ENCODE measurements around the gene FBN2.

Gene FBN2

DNA sequence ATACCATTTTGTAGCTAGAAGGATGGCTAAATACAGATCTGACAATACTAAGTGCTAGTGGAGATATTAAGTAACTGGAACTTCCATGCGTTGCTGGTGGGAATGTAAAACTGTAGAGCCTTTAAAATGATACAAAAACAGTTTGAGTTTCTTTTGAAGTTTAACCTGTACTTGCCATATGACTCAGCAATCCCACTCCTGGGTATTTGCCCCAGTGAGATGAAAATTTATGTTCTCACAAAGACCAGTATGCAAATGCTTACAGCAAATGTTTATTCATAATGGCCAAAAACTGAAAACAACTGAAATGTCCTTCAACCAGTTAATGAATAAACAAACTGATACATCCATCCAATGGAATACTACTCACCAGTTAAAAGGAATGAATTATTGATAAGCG lies 317.2 kb downstream of the FBN2 start:
- no CpG with 5 or more reads among the region's 2 CpGs for WGBS, 2 donors (ENCODE audit: extremely low coverage in 2 of 2, insufficient read length in 2 of 2, insufficient replicate concordance in 1 of 2)

DNA sequence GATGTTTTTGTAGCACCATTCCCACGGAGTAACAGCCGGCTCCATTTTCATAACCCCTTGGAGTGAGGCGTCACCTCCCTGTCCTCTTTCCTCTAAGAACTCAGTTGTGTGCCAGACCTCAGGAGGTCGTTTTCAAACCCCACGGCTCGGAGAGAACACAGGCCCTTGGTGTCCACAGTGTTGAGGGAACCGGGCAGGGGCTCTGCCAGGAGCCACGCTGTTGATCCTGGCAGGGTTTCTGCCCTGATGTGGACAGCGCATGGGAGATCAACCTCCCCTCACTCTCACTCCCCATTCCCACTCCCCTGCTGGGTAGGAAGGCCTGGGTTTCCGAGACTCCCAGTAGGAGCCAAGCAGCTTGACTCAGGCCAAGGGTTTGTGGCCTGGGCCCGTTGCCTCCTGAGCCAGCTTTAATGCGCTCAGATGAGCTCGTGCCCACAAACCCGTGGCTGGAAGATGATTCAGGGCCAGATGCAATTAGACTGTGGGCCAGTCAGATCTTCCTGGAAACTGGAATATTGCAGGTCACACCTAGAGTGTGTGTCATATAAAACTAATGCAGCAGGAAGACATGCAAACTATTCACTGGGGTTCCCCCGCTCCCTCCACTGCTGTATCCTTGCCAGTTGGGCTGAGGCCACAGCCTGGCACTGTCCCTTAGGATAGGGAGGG lies 321.0 kb downstream of the FBN2 start:
- no CpG with 5 or more reads among the region's 15 CpGs for WGBS, 2 donors (ENCODE audit: extremely low coverage in 2 of 2, insufficient read length in 2 of 2, insufficient replicate concordance in 1 of 2)
- Histone ChIP-seq H3K79me1 (ENCODE audit: low read depth, low read length) (no peaks in the 10 kb centered on the region), H3K9me3 (replicated peaks in 1 of 2; ENCODE audit: control insufficient read depth in 2 of 2, insufficient read depth in 1 of 2, low read depth in 1 of 2, low read length in 2 of 2) (peaks cover 0 to 2% of the 10 kb centered on the region in 2 donors), H3K4me2 (ENCODE audit: insufficient read depth, low read length, poor library complexity, severe bottlenecking) (no peak overlapping the region), H2BK12ac (ENCODE audit: low read length) (no peak overlapping the region), H4K91ac (ENCODE audit: low read depth, low read length, poor library complexity) (no peak overlapping the region), H2AK5ac (ENCODE audit: low read depth, low read length) (no peak overlapping the region), H2BK5ac (ENCODE audit: low read length) (no peak overlapping the region), H2AFZ (ENCODE audit: low read length) (no peak overlapping the region), H4K8ac (ENCODE audit: low read depth, low read length) (no peak overlapping the region), H3K14ac (ENCODE audit: low read length) (peak overlapping the region; percentile 5), H3K23ac (ENCODE audit: low read depth, low read length, poor library complexity) (peak overlapping the region; percentile 14), H3K27me3 (ENCODE audit: control insufficient read depth in 3 of 3, insufficient read depth in 3 of 3, low read depth in 1 of 3, low read length in 3 of 3) (peaks cover 0 to 7% (median 0%) of the 10 kb centered on the region in 3 experiments), H3K4me1 (ENCODE audit: control insufficient read depth in 2 of 2, insufficient read depth in 1 of 2, low read depth in 1 of 2, low read length in 2 of 2) (peaks cover 0 to under 1% of the 10 kb centered on the region in 2 donors), H3K9ac (ENCODE audit: low read depth, low read length, poor library complexity) (no peak overlapping the region), H3K4me3 (ENCODE audit: low read length in 2 of 2) (no peak overlapping the region), H2BK15ac (ENCODE audit: low read length) (no peak overlapping the region), H3K4ac (ENCODE audit: low read length) (no peak overlapping the region), H3K27ac (replicated peaks; ENCODE audit: low read length) (no peak overlapping the region), H2BK120ac (ENCODE audit: low read depth, low read length) (no peak overlapping the region), H3K18ac (ENCODE audit: low read length) (no peak overlapping the region), H3K36me3 (replicated peaks in 1 of 2; ENCODE audit: control insufficient read depth in 2 of 2, insufficient read depth in 2 of 2, low read length in 2 of 2) (no peaks in the 10 kb centered on the region)
- DNase-seq (ENCODE audit: low spot score), result no peak

More for the DNA sequence above, 317.2 kb downstream of the FBN2 start:
- Histone ChIP-seq H3K27me3 (ENCODE audit: control insufficient read depth in 3 of 3, insufficient read depth in 3 of 3, low read depth in 1 of 3, low read length in 3 of 3) (peaks cover 0 to 4% (median 0%) of the 10 kb centered on the region in 3 experiments), H3K36me3 (replicated peaks in 1 of 2; ENCODE audit: control insufficient read depth in 2 of 2, insufficient read depth in 2 of 2, low read length in 2 of 2) (no peaks in the 10 kb centered on the region), H2BK15ac (ENCODE audit: low read length) (no peak overlapping the region), H3K79me1 (ENCODE audit: low read depth, low read length) (no peaks in the 10 kb centered on the region), H2AFZ (ENCODE audit: low read length) (no peak overlapping the region), H2BK5ac (ENCODE audit: low read length) (no peak overlapping the region), H3K23ac (ENCODE audit: low read depth, low read length, poor library complexity) (no peak overlapping the region), H3K4ac (ENCODE audit: low read length) (no peak overlapping the region), H2BK120ac (ENCODE audit: low read depth, low read length) (no peak overlapping the region), H3K4me1 (ENCODE audit: control insufficient read depth in 2 of 2, insufficient read depth in 1 of 2, low read depth in 1 of 2, low read length in 2 of 2) (no peaks in the 10 kb centered on the region), H3K18ac (ENCODE audit: low read length) (no peak overlapping the region), H2BK12ac (ENCODE audit: low read length) (no peak overlapping the region), H3K9ac (ENCODE audit: low read depth, low read length, poor library complexity) (no peak overlapping the region), H2AK5ac (ENCODE audit: low read depth, low read length) (no peak overlapping the region), H3K9me3 (replicated peaks in 1 of 2; ENCODE audit: control insufficient read depth in 2 of 2, insufficient read depth in 1 of 2, low read depth in 1 of 2, low read length in 2 of 2) (peaks cover 0 to 2% of the 10 kb centered on the region in 2 donors), H3K4me2 (ENCODE audit: insufficient read depth, low read length, poor library complexity, severe bottlenecking) (no peak overlapping the region), H4K91ac (ENCODE audit: low read depth, low read length, poor library complexity) (no peak overlapping the region), H3K4me3 (ENCODE audit: low read length in 2 of 2) (no peak overlapping the region), H3K14ac (ENCODE audit: low read length) (no peak overlapping the region), H3K27ac (replicated peaks; ENCODE audit: low read length) (no peak overlapping the region), H4K8ac (ENCODE audit: low read depth, low read length) (no peak overlapping the region)
- DNase-seq (ENCODE audit: low spot score), result no peak

DNA sequence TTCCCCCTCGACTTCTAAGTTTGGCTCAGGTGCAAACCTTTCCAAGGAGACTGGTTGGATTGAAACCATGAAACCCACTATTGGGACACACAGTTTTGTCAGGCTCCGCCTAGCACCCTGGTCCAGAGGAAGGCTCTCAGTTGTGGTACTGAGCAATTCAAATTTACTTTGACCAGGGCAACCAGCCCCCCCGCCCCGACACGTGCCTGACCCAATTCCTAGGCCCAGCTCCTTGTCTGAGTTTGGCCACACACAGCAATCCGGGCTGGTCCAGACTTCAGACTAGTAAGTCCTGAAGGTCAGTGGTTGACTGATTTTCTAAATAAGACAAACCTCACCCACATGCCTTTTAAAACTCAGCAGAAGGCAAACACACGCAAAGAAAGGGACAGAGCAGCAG lies 321.8 kb downstream of the FBN2 start:
- peak overlapping the region; percentile 37 for H2AFZ ChIP-seq (ENCODE audit: low read length)
- peaks cover 0 to 2% of the 10 kb centered on the region in 2 donors for H3K4me1 ChIP-seq (ENCODE audit: control insufficient read depth in 2 of 2, insufficient read depth in 1 of 2, low read depth in 1 of 2, low read length in 2 of 2)
- H2BK120ac ChIP-seq (ENCODE audit: low read depth, low read length), result no peak overlapping the region
- H3K36me3 ChIP-seq (replicated peaks in 1 of 2; ENCODE audit: control insufficient read depth in 2 of 2, insufficient read depth in 2 of 2, low read length in 2 of 2), result no peaks in the 10 kb centered on the region
- H2AK5ac ChIP-seq (ENCODE audit: low read depth, low read length), result no peak overlapping the region
- no peak overlapping the region for H4K91ac ChIP-seq (ENCODE audit: low read depth, low read length, poor library complexity)
- no CpG with 5 or more reads among the region's 7 CpGs for WGBS, 2 donors (ENCODE audit: extremely low coverage in 2 of 2, insufficient read length in 2 of 2, insufficient replicate concordance in 1 of 2)
- H3K14ac ChIP-seq (ENCODE audit: low read length), result no peak overlapping the region
- H3K9ac ChIP-seq (ENCODE audit: low read depth, low read length, poor library complexity), result no peak overlapping the region
- H3K4ac ChIP-seq (ENCODE audit: low read length), result no peak overlapping the region
- H3K79me1 ChIP-seq (ENCODE audit: low read depth, low read length), result no peaks in the 10 kb centered on the region
- no peak overlapping the region for H2BK12ac ChIP-seq (ENCODE audit: low read length)
- H3K18ac ChIP-seq (ENCODE audit: low read length), result no peak overlapping the region
- H3K27me3 ChIP-seq (ENCODE audit: control insufficient read depth in 3 of 3, insufficient read depth in 3 of 3, low read depth in 1 of 3, low read length in 3 of 3), result peaks cover 0 to 7% (median 0%) of the 10 kb centered on the region in 3 experiments
- H3K27ac ChIP-seq (replicated peaks; ENCODE audit: low read length), result no peak overlapping the region
- peaks cover 0 to 2% of the 10 kb centered on the region in 2 donors for H3K9me3 ChIP-seq (replicated peaks in 1 of 2; ENCODE audit: control insufficient read depth in 2 of 2, insufficient read depth in 1 of 2, low read depth in 1 of 2, low read length in 2 of 2)
- no peak overlapping the region for H4K8ac ChIP-seq (ENCODE audit: low read depth, low read length)
- no peak overlapping the region for H2BK15ac ChIP-seq (ENCODE audit: low read length)
- H3K23ac ChIP-seq (ENCODE audit: low read depth, low read length, poor library complexity), result no peak overlapping the region
- no peak overlapping the region for H3K4me3 ChIP-seq (ENCODE audit: low read length in 2 of 2)
- H3K4me2 ChIP-seq (ENCODE audit: insufficient read depth, low read length, poor library complexity, severe bottlenecking), result no peak overlapping the region
- no peak overlapping the region for H2BK5ac ChIP-seq (ENCODE audit: low read length)
- DNase-seq (ENCODE audit: low spot score), result no peak

DNA sequence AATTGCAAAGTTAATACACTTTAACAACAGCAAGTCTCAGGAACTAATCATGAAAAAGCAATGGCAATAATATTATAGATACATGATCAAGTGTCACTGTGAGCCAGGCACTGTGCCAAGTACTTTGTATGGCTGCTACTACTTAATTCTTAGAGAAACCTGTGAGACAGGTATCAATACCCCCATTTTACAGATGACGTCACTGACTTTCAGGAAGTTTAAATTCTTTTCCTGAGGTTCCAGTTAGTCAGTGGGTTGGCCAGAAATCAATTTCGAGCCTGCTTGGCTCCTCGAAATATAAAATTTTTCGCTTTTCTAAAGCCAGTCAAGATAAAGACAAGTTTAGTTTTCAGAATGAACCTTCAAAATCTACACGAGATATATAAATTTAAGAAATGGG lies 324.2 kb downstream of the FBN2 start:
- Histone ChIP-seq H3K4me2 (ENCODE audit: insufficient read depth, low read length, poor library complexity, severe bottlenecking) (no peak overlapping the region), H2BK5ac (ENCODE audit: low read length) (no peak overlapping the region), H3K4me3 (ENCODE audit: low read length in 2 of 2) (no peak overlapping the region), H3K14ac (ENCODE audit: low read length) (no peak overlapping the region), H3K36me3 (replicated peaks in 1 of 2; ENCODE audit: control insufficient read depth in 2 of 2, insufficient read depth in 2 of 2, low read length in 2 of 2) (no peaks in the 10 kb centered on the region), H3K9me3 (replicated peaks in 1 of 2; ENCODE audit: control insufficient read depth in 2 of 2, insufficient read depth in 1 of 2, low read depth in 1 of 2, low read length in 2 of 2) (peaks cover 0 to 2% of the 10 kb centered on the region in 2 donors), H4K91ac (ENCODE audit: low read depth, low read length, poor library complexity) (no peak overlapping the region), H2AFZ (ENCODE audit: low read length) (no peak overlapping the region), H3K9ac (ENCODE audit: low read depth, low read length, poor library complexity) (no peak overlapping the region), H2BK15ac (ENCODE audit: low read length) (no peak overlapping the region), H2BK12ac (ENCODE audit: low read length) (no peak overlapping the region), H3K27me3 (ENCODE audit: control insufficient read depth in 3 of 3, insufficient read depth in 3 of 3, low read depth in 1 of 3, low read length in 3 of 3) (peaks cover 0 to 7% (median 0%) of the 10 kb centered on the region in 3 experiments), H3K79me1 (ENCODE audit: low read depth, low read length) (no peaks in the 10 kb centered on the region), H3K4ac (ENCODE audit: low read length) (no peak overlapping the region), H3K18ac (ENCODE audit: low read length) (no peak overlapping the region), H2BK120ac (ENCODE audit: low read depth, low read length) (no peak overlapping the region), H2AK5ac (ENCODE audit: low read depth, low read length) (no peak overlapping the region), H3K4me1 (ENCODE audit: control insufficient read depth in 2 of 2, insufficient read depth in 1 of 2, low read depth in 1 of 2, low read length in 2 of 2) (peaks cover 0 to 2% of the 10 kb centered on the region in 2 donors), H3K27ac (replicated peaks; ENCODE audit: low read length) (no peak overlapping the region), H3K23ac (ENCODE audit: low read depth, low read length, poor library complexity) (no peak overlapping the region), H4K8ac (ENCODE audit: low read depth, low read length) (no peak overlapping the region)
- no CpG with 5 or more reads among the region's 5 CpGs for WGBS, 2 donors (ENCODE audit: extremely low coverage in 2 of 2, insufficient read length in 2 of 2, insufficient replicate concordance in 1 of 2)
- DNase-seq (ENCODE audit: low spot score), result no peak

Measured in neuronal stem cell (in vitro differentiated cells).